ENCODE results near the gene PCDHGA1.

The PCDHGA1 gene

DNA sequence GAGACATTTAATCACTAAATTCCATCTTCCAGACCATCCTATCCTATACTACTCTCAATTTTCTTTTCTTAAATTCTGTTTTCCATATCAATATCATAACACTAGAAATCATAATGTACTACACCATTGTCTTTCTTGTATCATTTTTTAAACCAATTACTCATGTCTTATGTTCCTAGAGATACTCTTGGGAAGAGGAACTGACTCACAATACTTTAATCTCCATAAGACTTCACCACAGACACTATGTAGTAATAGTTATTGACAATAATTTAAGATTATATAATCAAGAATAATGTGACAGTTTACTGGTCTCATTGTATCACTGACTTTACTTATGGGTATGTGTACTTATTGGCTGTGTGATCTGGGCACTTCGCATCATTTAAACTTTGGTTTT, 202.4 kb downstream of the PCDHGA1 start:
- H3K27me3 ChIP-seq (ENCODE audit: control insufficient read depth, low read length): no peaks in the 10 kb centered on the region
- H3K9me2 ChIP-seq (replicated peaks; ENCODE audit: control insufficient read depth, low read length): no peaks in the 10 kb centered on the region
- peaks cover 62% of the 10 kb centered on the region for H3K4me1 ChIP-seq (ENCODE audit: control insufficient read depth, low read length)
- no peaks in the 10 kb centered on the region for H3K9me3 ChIP-seq (ENCODE audit: control insufficient read depth, insufficient read depth, low read length)
- peaks cover 73% of the 10 kb centered on the region for H3K36me3 ChIP-seq (ENCODE audit: control insufficient read depth, low read length)
- peaks cover 18% of the 10 kb centered on the region for H3K79me2 ChIP-seq (ENCODE audit: control insufficient read depth, low read length)
- peaks cover 25% of the 10 kb centered on the region for H3F3A ChIP-seq (ENCODE audit: control insufficient read depth, insufficient read depth)
- H3K4me3 ChIP-seq (ENCODE audit: low read length): no peak overlapping the region
- H3K27ac ChIP-seq (ENCODE audit: low read depth, low read length): peak overlapping the region; percentile 5; the same call in 1 of the 2 replicates
- H3K4me2 ChIP-seq (ENCODE audit: low read length): no peak overlapping the region
- no peak for TF ChIP-seq EZH2phosphoT487 (IDR thresholded peaks at IDR 0.05; ENCODE audit: borderline replicate concordance, low read length)
- TF ChIP-seq, protein P1, sequence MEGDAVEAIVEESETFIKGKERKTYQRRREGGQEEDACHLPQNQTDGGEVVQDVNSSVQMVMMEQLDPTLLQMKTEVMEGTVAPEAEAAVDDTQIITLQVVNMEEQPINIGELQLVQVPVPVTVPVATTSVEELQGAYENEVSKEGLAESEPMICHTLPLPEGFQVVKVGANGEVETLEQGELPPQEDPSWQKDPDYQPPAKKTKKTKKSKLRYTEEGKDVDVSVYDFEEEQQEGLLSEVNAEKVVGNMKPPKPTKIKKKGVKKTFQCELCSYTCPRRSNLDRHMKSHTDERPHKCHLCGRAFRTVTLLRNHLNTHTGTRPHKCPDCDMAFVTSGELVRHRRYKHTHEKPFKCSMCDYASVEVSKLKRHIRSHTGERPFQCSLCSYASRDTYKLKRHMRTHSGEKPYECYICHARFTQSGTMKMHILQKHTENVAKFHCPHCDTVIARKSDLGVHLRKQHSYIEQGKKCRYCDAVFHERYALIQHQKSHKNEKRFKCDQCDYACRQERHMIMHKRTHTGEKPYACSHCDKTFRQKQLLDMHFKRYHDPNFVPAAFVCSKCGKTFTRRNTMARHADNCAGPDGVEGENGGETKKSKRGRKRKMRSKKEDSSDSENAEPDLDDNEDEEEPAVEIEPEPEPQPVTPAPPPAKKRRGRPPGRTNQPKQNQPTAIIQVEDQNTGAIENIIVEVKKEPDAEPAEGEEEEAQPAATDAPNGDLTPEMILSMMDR (IDR thresholded peaks at IDR 0.05; ENCODE audit: low read depth, low read length, poor library complexity, severe bottlenecking): no peak
- no peaks in the 10 kb centered on the region for H4K20me1 ChIP-seq (ENCODE audit: control insufficient read depth, insufficient read depth, low read depth, low read length)

DNA sequence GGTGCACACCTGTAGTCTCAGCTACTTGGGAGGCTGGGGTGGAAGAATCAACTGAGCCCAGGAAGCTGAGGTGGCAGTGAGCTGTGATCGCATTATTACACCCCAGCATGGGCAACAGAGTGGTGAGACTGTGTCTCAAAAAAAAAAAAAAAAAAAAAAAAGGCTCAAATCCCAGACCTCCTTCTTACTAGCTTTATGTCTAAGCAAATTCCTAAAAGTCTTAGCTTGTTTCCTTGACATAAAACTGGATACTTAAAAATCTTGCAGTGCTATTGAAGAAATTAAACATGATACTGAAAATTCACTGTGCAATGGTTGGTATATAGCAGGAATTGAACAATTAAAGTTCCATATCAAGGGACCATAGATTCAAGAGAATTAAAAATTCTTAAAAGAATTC, 203.6 kb downstream of the PCDHGA1 start:
- Histone ChIP-seq H3K36me3 (ENCODE audit: control insufficient read depth, low read length) (peaks cover 62% of the 10 kb centered on the region), H4K20me1 (ENCODE audit: control insufficient read depth, insufficient read depth, low read depth, low read length) (no peaks in the 10 kb centered on the region), H3K9me2 (replicated peaks; ENCODE audit: control insufficient read depth, low read length) (no peaks in the 10 kb centered on the region), H3K4me3 (ENCODE audit: low read length) (no peak overlapping the region), H3K79me2 (ENCODE audit: control insufficient read depth, low read length) (peaks cover 6% of the 10 kb centered on the region), H3F3A (ENCODE audit: control insufficient read depth, insufficient read depth) (peaks cover 21% of the 10 kb centered on the region), H3K4me2 (ENCODE audit: low read length) (no peak overlapping the region), H3K27ac (ENCODE audit: low read depth, low read length) (no peak overlapping the region), H3K4me1 (ENCODE audit: control insufficient read depth, low read length) (peaks cover 50% of the 10 kb centered on the region), H3K9me3 (ENCODE audit: control insufficient read depth, insufficient read depth, low read length) (no peaks in the 10 kb centered on the region), H3K27me3 (ENCODE audit: control insufficient read depth, low read length) (no peaks in the 10 kb centered on the region)
- TF ChIP-seq, protein P1 (IDR thresholded peaks at IDR 0.05; ENCODE audit: low read depth, low read length, poor library complexity, severe bottlenecking): no peak
- no peak for TF ChIP-seq EZH2phosphoT487 (IDR thresholded peaks at IDR 0.05; ENCODE audit: borderline replicate concordance, low read length)

DNA sequence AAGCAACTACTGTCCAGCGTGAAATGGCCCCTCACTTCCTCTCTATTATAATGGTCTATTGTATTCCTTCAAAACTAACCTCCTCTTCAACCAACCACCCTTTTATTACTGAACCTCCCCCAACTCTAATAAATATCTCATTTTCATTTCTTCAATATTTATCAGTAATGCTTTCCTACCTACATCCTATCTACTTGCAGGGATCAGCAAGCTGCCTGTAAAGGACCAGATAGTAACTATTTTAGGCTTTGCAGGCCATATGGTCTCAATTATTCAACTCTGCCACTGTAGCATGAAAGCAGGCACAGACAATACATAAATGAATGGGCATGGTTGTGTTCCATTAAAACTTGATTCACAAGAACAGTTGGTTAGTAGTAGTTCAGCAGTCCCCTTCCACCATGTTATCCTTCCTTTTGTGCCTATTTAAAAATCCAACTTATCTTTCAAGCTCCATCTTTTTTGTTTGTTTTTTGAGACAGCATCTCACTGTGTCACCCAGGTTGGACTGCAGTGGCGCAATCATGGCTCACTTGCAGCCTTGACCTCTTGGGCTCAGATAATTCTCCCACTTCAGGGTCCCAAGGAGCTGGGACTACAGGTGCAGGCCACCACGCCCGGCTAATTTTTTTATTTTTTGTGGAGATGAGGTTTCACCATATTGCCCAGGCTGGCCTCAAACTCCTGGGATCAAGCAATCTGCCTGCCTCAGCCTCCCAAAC, 204.3 kb downstream of the PCDHGA1 start:
- H3K9me2 ChIP-seq (replicated peaks; ENCODE audit: control insufficient read depth, low read length): no peaks in the 10 kb centered on the region
- H3F3A ChIP-seq (ENCODE audit: control insufficient read depth, insufficient read depth): peaks cover 14% of the 10 kb centered on the region
- H3K9me3 ChIP-seq (ENCODE audit: control insufficient read depth, insufficient read depth, low read length): no peaks in the 10 kb centered on the region
- H3K4me3 ChIP-seq (ENCODE audit: low read length): no peak overlapping the region
- H3K27me3 ChIP-seq (ENCODE audit: control insufficient read depth, low read length): no peaks in the 10 kb centered on the region
- H3K79me2 ChIP-seq (ENCODE audit: control insufficient read depth, low read length): no peaks in the 10 kb centered on the region
- H3K27ac ChIP-seq (ENCODE audit: low read depth, low read length): no peak overlapping the region
- peaks cover 43% of the 10 kb centered on the region for H3K4me1 ChIP-seq (ENCODE audit: control insufficient read depth, low read length)
- H3K4me2 ChIP-seq (ENCODE audit: low read length): no peak overlapping the region
- H3K36me3 ChIP-seq (ENCODE audit: control insufficient read depth, low read length): peaks cover 55% of the 10 kb centered on the region
- no peaks in the 10 kb centered on the region for H4K20me1 ChIP-seq (ENCODE audit: control insufficient read depth, insufficient read depth, low read depth, low read length)
- TF ChIP-seq, protein P1 (IDR thresholded peaks at IDR 0.05; ENCODE audit: low read depth, low read length, poor library complexity, severe bottlenecking): no peak
- no peak for TF ChIP-seq EZH2phosphoT487 (IDR thresholded peaks at IDR 0.05; ENCODE audit: borderline replicate concordance, low read length)

Data from DOHH2 (cell line).